GM18508 (cell line): ENCODE data around the gene RPS6KA4.

Experiments used
- ATAC-seq: cut with Tn5 transposase; IDR thresholded peaks from one replicate; pipeline ENCODE4 v1.9.1; 2021; ENCODE audit warnings: moderate number of reproducible peaks; ENCODE audit not compliant: insufficient read depth, unreplicated experiment

The RPS6KA4 gene

DNA sequence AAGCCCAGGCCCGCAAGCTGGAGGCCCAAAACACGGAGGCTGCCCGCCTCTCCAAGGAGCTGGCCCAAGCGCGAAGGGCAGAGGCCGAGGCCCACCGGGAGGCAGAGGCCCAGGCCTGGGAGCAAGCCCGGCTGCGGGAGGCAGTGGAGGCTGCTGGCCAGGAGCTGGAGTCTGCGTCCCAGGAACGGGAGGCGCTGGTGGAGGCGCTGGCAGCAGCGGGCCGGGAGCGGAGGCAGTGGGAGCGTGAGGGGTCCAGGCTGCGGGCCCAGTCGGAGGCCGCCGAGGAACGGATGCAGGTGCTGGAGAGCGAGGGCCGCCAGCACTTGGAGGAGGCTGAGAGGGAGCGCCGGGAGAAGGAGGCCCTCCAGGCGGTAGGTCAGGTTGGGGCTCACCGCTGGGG is 14.2 kb upstream of the RPS6KA4 start:
- ATAC-seq: no peak

DNA sequence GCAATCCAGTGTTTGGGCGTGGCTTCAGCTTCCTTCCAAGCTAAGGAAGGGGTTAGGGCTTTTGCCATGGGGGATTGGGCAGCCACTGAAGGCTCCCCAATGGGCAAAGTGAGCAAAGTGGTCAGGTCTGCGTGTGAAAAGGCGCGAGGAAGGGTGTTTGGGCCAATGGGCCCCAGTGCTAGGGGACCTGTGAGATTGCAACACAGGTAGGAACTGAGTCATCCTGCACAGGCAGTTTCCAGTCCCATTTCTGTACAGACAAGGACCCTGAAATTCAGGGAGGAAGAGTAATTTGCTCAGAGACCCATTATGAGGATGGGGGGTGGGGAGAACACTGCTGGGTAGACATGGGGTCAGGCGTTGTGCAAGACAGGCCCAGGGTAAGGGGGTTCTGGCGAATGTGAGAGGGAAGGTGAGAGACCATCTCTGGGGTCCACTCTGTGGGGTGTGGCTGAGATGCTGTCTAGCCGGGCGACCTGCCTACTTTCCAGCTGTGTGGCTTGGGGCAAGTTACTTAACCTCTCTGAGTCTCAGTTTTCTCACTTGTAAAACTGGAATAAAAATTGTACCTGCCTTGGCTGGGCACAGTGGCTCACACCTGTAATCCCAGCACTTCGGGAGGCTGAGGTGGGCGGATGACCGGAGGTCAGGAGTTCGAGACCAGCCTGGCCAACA is 11.6 kb upstream of the RPS6KA4 start:
- ATAC-seq: no peak

DNA sequence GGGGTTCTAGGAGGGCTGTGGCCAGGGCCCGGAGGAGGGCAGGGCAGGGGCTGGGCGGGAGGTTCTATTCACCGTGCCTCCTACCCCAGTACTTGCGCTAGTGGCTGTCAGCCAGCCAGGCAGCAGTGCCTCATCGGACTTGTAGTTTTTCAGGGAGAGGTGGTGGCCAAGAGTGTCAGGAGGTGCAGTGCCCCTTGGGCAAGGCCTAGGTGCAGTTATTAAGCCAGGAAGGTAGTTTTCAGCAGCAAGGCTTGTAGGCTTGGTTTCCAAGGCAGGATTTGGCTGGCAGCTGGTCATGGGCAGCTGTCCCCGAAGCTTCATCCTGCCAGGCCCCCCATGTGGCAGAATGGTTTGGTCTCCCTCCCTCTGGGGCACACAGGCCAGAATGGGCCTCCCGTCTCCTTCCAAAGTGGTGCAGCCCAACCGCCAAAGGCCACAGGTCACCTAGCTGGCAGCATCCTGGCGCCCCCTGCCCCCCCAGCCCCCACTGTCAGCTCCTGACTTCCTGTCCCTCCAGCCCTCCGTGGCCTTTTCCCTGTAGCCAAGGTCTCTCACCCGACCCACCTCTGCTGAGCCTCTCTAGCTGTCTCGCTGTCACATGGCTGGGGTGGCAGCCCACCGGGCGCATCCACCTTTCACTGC is 10.5 kb upstream of the RPS6KA4 start:
- no peak for ATAC-seq

DNA sequence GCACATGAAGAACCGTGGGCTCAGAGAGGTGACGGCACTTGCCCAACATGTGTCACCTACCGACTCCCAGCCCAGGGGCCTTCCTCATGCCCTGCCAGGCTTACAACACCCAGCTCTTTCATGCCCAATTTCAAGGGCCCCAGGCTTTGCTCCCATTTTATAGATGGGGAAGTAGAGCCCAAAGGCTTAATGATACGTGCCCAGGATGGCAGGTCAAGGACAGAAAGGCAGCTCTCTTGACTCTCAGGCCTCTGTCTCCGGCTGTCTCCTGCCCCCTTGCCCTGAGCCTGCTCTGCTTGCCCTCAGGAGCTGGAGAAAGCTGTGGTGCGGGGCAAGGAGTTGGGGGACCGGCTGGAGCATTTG is 10.0 kb upstream of the RPS6KA4 start:
- ATAC-seq: no peak

DNA sequence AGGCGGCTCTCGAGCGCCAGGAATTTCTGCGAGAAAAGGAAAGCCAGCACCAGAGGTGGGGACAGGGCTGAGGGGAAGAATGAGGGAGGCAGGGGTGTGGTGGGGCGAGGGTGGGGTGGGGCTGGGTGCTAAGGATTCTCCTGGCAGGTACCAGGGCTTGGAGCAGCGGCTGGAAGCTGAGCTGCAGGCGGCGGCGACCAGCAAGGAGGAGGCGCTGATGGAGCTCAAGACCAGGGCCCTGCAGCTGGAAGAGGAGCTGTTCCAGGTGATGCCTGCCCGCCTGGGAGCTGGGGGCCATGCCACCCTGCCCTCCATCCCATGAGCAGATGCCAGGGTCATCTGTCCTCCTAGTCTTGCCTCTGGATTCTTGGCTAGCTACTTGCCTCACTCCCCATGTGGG is 9.6 kb upstream of the RPS6KA4 start:
- ATAC-seq: no peak

DNA sequence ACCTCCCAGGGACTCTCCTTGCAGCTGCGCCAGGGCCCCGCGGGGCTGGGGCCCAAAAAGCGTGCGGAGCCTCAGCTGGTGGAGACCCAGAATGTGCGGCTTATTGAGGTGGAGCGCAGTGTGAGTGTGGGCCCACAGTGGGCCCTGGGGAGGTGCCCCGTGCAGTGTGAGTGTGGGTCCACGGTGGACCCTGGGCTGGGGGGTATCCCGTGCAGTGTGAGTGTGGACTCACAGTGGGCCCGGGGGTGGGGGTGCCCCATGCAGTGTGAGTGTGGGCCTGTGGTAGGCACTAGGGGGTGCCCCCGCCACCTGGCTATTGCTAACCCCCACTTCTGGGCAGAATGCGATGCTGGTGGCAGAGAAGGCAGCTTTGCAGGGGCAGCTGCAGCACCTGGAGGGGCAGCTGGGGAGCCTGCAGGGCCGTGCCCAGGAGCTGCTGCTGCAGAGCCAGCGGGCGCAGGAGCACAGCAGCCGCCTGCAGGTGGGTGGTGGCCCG is 7.8 kb upstream of the RPS6KA4 start:
- no peak for ATAC-seq

DNA sequence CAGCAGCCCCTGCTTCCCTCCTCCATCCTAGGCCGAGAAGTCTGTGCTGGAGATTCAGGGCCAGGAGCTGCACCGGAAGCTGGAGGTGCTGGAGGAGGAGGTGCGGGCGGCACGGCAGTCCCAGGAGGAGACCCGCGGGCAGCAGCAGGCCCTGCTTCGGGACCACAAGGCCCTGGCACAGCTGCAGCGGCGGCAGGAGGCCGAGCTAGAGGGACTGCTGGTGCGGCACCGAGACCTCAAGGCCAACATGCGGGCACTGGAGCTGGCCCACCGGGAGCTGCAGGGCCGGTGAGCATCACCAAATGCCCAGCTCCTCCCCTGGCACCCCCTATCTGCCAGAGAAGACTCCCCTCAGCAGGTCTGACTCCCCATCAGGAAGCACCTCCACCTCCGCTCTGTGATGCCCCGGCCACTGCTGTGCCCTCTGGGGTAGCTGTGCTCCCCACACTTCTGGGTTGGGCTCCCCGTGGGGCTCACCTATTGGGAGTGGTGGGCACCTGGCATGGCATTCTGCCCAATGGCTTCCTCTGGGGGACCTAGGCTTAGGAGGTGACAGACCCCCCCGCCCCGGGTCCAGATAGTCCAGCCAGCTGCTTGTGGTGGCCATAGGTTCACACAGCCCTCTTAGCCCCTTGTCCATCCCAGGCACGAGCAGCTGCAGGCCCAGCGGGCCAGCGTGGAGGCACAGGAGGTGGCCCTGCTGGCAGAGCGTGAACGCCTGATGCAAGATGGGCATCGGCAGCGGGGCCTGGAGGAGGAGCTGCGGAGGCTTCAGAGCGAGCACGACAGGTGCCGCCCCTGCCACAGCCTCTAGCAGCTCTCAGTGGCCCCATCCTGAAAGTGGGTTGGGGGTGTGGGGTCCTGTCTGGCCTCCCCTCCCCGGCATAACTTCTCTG is 6.6 kb upstream of the RPS6KA4 start:
- no peak for ATAC-seq

DNA sequence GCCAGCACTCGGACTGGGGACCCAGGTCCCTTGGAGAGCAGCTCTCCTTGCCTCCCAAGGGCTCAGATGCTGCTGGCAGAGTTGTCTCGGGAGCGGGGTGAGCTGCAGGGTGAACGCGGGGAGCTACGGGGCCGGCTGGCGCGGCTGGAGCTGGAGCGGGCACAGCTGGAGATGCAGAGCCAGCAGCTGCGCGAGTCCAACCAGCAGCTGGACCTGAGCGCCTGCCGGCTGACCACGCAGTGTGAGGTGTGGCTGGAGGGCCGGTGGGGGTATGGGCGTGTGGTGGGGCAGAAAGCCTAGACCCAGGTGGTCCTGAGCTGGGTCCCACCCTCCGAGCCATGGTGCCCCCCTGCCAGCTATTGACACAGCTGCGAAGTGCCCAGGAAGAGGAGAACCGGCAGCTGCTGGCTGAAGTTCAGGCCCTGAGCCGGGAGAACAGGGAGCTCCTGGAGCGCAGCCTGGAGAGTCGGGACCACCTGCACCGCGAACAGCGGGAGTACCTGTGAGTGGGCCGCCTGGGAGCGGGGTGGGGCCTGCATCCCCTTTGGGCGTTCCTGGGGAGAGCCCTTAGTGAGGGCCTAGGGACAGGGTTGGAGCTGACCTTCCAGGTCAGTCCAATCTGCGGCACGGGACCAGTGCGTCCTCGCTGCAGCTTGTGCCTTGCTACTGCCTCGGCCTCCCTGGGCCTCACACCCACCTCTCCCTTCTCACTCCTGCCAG is 5.8 kb upstream of the RPS6KA4 start:
- no peak for ATAC-seq

DNA sequence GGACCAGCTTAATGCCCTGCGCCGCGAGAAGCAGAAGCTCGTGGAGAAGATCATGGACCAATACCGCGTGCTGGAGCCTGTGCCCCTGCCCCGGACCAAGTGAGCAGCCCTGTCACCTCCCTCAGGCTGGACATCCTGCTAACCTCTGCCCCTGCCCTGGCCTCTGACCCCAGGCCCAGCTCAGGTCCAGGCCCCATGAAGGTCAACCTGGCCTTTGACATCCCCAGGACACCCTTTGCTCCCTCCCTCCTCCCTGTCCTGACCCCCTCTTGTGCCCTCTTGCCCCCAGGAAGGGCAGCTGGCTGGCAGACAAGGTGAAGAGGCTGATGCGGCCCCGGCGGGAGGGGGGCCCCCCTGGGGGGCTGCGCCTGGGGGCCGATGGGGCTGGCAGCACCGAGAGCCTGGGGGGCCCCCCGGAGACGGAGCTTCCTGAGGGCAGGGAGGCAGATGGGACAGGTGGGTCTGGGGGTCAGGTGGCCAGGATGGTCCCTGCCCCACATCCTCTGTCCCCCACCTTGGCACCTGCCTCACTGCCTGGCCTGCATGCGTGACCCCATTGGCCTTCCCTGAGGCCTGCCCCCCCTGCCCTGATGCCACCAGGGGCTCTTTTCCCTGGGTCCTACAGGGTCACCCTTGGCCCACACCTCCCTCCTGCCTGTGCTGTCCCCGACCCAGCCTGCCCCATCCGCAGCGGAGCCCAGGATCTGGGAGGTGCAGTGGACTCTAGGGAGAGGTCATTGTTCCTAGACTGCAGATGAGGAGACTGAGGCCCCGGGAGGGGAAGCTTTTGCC is 5.1 kb upstream of the RPS6KA4 start:
- no peak for ATAC-seq

DNA sequence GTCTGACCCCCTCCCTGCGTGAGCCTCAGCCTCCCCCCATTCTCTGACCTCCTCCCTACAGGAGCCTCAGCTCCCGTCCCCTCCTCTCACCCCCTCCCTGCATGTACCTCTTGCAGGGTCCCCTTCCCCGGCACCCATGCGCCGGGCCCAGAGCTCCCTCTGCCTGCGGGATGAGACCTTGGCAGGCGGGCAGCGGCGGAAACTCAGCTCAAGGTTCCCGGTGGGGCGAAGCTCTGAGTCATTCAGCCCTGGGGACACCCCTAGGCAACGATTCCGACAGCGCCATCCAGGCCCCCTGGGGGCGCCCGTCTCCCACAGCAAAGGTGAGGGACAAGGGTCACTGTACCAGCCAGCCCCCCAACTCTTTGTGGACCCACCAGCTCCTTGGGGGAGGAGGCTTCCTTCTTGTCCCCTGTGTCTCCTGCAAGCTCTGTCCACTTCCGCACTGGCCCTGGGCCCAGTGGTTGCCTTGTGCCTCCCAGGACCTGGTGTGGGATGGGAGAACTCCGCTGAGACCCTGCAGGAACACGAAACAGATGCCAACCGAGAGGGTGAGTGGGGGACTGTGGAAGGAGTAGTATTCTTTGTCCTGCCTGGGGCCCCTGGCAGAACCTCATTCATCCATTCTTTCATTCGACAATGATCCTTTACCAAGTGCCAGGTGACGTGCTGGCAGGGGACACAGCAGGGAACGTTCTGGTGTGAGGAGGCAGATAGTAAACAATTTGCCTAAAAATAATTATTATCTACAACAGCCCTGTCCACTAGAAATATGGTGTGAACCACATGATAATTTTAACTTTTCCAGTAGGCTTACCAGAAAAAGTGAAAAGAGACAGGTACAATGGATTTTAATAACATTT is 3.7 kb upstream of the RPS6KA4 start:
- ATAC-seq: no peak

DNA sequence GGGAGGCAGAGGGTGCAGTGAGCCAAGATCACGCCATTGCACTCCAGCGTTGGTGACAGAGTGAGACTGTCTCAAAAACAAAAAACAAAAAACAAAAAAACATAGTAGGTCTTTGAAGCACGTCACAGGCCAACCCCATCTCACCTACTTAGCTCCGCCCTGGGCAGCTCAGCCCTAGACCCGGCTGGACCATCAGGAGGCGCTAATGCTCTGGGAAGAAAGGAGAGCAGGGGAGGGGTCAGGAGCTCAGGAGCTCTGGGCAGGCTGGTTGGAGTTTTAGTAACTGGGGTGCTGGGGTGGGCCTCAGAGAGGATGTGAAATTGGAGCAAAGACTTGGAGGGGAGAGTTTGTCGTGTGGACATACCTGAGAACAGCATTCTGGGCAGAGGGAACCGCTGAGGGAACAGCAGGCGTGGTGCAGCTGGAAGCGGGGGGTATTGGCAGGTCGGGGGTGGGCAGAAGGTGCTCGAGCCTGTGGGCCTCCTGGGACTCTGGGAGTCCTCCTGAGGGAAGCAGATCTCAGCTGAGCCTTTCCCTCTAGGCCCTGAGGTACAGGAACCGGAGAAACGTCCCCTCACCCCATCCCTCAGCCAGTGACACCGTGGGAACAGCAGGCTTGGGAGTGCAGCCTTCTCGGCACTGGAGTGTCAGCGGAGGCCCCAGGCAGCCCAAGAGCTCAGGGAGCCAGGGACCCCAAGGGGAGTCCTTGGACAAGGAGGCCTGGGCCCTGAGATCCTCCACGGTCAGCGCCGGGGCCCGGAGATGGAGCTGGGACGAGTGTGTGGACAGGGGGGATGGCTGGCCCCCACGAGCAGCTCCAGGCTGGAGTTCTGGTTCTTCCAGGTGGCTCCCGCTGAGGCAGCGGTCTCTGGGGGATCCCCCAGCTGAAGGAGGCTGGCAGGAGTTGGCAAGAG is 2.2 kb upstream of the RPS6KA4 start:
- ATAC-seq: no peak

DNA sequence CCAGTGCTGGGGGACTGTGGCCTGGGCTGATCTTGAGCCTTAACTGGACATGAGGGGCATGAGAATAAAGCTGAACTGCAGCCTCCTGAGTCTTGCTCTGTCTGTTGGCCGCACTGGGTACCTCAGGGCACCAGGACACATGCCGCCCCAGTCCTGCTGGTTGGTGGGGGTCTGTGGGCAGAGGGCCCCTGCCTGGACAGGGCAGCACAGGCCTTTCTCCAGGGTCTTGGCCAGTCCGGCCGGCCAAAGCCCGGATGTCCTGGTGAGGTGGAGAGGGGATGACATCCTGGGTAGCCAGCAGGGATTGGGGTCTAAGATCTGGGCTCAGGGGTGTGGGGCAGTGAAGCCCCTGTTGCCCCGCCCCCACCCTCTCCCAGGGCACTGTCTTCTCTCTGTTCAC is 1.5 kb upstream of the RPS6KA4 start:
- ATAC-seq: no peak

DNA sequence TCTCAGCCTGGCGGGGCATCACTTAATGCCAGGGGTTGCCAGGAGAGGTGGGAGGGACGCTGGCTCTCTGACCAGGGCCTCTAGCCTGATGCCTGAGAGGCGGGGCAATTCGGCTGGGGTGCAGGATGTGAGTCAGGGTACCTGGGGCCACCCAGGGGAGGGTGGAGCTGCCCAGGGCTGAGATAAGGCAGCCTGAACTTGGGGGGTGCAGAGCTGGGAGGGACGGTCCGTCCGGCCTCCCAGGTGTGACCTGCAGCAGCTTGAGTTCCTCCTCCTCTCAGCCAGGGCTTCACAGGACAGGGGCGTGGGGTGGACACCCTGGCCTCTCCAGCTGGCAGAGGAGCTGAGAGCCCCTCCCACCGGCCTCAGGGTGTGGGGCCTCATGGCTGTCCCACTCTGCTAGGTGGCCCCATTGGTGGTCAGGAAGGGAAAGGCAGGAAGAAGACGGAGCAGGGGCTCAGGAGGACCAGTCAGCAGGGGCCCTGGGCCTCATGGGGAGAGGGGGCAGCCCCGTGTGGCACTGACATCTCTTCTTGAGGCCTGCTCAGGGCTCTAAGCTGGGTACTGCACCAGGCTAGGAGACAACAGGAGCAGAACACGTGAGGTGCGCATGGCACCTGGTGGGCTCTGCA is 942 bp upstream of the RPS6KA4 start:
- no peak for ATAC-seq

DNA sequence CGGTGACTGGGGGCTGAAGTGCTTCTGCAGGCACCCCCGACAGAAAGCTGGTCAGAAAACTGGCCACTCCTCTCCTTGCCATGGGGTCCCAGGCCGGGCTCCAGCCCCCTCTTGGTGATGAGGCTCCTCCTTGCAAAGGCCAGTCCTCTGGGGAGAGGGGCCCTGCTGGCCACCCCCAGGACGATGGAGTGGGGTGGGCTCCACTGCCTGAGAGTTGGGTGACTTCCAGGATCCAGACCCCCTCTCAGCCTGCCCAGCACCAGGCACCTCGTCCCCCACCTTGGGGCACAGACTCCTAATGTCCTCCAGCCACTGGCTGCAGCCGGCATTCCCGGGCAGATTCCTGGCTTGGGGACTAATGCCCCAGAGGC is 441 bp upstream of the RPS6KA4 start:
- ATAC-seq: no peak

DNA sequence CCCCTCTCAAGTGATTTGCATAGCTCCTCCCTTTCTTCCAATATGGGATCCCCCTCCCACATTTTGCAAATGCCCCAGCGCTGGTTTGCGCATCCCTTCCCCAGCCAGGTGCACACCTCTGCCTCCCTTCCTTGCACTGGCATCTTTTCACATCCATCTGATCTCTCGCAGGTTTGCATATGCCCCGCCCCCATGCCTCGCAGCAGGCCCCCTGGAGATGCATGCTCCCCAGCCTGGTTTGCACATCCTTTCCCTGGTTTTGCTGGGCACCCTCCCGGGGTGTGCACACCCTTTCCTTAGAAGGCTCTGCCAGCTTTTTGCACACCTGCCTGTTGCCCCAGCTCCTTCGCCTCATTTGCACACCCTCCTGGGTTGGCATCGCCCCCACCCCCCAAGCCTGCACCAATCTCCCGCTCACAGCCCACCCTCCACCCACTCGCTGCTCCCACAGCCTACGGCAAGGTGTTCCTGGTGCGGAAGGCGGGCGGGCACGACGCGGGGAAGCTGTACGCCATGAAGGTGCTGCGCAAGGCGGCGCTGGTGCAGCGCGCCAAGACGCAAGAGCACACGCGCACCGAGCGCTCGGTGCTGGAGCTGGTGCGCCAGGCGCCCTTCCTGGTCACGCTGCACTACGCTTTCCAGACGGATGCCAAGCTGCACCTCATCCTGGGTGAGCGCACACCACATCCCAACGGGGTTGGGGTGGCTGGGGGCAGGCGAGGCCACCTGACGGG is 917 bp downstream of the RPS6KA4 start:
- ATAC-seq: no peak

DNA sequence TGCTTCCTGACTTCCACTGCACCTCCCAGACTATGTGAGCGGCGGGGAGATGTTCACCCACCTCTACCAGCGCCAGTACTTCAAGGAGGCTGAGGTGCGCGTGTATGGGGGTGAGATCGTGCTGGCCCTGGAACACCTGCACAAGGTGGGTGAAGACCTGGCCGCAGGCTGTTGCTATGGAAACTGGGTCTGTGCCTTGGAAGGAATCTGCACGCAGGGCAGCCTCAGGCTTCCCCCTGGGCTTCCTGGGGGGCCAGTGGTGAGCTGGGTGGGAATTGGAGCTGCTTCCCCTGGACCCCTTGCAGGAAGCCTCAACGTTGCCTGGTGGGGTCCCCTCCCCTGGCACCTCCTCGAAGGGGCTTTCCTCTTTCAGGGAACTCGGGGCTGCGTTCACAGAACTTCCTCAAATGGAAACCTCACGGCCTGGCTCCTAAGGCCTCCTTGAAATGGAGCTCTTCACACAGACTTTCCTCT is 1.5 kb downstream of the RPS6KA4 start:
- ATAC-seq: no peak

DNA sequence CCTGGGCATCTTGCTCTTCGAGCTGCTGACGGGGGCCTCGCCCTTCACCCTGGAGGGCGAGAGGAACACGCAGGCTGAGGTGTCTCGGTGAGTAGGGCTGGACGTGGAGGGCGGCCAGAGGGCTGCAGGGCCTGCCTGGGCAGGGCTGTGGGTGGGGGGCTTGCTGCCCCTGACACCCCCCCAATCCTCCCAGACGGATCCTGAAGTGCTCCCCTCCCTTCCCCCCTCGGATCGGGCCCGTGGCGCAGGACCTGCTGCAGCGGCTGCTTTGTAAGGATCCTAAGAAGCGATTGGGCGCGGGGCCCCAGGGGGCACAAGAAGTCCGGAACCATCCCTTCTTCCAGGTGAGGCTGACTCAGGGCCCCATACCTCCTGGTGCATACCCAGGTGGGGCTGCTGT is 2.7 kb downstream of the RPS6KA4 start:
- ATAC-seq: no peak
